Loucy (cell line): ENCODE measurements around the gene GULP1.

ENCODE experiments used
- EZH2phosphoT487 ChIP-seq: fragments of 200-600 bp; IDR thresholded peaks from 2 replicates; pipeline ENCODE4 v1.6.1; 2018; ENCODE audit warnings: antibody characterized with exemption, mild to moderate bottlenecking, moderate library complexity, borderline replicate concordance
- TF ChIP-seq, protein P1 (sequence below): fragments of 200-600 bp; sonication (generic); conservative IDR thresholded peaks from 2 replicates; pipeline ENCODE4 v1.5.1; 2014; ENCODE audit warnings: mild to moderate bottlenecking, antibody characterized with exemption, low read length

DNA sequence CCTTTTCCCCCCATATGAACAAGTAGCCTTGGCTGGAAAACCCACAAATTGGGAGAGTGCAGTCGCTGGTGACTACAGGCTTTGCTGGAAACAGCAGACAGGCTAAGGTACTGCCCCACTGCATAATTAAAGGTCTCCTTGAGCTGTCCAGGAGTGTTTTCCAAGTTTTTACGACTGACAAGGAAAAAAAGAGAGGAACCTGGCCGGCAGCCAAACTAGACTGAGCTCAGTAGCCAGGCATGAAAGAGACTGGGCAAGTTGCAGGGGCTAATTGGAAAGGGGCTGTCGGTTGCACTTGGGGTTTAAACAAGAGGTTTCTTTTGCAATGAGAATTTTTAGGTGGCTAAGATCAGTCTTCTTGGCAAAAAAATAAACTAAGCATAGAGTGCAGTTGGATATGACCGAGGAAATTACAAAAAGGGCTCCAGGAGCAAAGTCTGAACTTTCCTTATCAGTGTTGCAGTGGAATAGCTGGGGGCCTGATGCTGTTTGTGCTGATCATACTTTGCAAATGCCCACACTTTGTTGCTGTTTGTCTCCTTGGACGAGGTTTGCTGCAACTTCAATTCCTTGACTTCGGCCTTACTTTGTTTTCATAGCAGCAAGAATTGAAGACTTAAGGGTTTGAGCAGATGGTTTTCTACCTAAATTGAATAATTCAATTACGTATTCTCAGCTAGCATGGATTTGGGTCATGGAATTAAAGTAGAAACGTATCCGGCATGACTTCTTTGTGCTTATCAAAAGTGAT is 2.1 kb downstream of the GULP1 start:
- TF ChIP-seq, protein P1, sequence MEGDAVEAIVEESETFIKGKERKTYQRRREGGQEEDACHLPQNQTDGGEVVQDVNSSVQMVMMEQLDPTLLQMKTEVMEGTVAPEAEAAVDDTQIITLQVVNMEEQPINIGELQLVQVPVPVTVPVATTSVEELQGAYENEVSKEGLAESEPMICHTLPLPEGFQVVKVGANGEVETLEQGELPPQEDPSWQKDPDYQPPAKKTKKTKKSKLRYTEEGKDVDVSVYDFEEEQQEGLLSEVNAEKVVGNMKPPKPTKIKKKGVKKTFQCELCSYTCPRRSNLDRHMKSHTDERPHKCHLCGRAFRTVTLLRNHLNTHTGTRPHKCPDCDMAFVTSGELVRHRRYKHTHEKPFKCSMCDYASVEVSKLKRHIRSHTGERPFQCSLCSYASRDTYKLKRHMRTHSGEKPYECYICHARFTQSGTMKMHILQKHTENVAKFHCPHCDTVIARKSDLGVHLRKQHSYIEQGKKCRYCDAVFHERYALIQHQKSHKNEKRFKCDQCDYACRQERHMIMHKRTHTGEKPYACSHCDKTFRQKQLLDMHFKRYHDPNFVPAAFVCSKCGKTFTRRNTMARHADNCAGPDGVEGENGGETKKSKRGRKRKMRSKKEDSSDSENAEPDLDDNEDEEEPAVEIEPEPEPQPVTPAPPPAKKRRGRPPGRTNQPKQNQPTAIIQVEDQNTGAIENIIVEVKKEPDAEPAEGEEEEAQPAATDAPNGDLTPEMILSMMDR = no peak
- TF ChIP-seq EZH2phosphoT487 = no peak
